ENCODE measurements around the gene PYGO2. TPM values are rescaled to one million over a fixed set of nuclear protein-coding genes. Genes with fewer than 3 reads are reported as not detected.
A peak's percentile ranks its signal among the peaks of the same experiment; 100 is the strongest.

PYGO2 gene
- total RNA-seq, 1 donor from 2014 or later: 19.2 TPM

DNA sequence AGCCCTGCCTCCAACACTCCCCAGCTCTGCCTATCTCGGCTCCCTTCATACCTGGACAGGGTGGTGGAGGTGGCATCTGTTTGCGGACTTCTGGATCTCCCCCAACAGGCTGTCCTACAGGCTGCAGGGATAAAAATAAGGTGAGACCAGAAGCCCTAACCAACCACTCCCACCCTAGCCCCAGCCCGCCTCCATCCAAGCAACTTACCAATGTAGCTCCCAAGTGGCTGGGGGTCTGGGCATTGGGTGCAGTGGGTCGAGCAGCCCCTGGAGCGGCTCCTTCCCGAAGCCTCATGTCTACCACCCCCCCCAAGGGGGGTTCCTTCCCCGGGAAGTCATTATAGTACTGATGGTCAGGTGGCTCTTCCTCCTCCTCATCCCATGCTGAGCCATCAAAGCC is 4.5 kb upstream of the PYGO2 start:
- DNase-seq (ENCODE audit: extremely low spot score in 2 of 2): no peak
- no peaks in the 10 kb centered on the region for H3K9me3 ChIP-seq
- no peak overlapping the region for H3K27ac ChIP-seq
- TF ChIP-seq POLR2AphosphoS5 (IDR thresholded peaks at IDR 0.05; ENCODE audit: insufficient read depth in 1 of 2, low read depth in 1 of 2): no peak
- TF ChIP-seq, protein P1, sequence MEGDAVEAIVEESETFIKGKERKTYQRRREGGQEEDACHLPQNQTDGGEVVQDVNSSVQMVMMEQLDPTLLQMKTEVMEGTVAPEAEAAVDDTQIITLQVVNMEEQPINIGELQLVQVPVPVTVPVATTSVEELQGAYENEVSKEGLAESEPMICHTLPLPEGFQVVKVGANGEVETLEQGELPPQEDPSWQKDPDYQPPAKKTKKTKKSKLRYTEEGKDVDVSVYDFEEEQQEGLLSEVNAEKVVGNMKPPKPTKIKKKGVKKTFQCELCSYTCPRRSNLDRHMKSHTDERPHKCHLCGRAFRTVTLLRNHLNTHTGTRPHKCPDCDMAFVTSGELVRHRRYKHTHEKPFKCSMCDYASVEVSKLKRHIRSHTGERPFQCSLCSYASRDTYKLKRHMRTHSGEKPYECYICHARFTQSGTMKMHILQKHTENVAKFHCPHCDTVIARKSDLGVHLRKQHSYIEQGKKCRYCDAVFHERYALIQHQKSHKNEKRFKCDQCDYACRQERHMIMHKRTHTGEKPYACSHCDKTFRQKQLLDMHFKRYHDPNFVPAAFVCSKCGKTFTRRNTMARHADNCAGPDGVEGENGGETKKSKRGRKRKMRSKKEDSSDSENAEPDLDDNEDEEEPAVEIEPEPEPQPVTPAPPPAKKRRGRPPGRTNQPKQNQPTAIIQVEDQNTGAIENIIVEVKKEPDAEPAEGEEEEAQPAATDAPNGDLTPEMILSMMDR (IDR thresholded peaks at IDR 0.05): no peak
- TF ChIP-seq POLR2A (IDR thresholded peaks at IDR 0.05): no peak
- H3K27me3 ChIP-seq: no peaks in the 10 kb centered on the region
- intact Hi-C loops (cut with DNase I): loop anchor here (5.0 to 10.0 kb wide), 2 partner anchors 36 to 99 kb away; partner anchors contain the start of genes EFNA4 and ZBTB7B
- H3K4me3 ChIP-seq: no peak overlapping the region
- H3K36me3 ChIP-seq: peaks cover 0 to 37% of the 10 kb centered on the region in 2 donors
- H3K4me1 ChIP-seq: peaks cover 53% of the 10 kb centered on the region

DNA sequence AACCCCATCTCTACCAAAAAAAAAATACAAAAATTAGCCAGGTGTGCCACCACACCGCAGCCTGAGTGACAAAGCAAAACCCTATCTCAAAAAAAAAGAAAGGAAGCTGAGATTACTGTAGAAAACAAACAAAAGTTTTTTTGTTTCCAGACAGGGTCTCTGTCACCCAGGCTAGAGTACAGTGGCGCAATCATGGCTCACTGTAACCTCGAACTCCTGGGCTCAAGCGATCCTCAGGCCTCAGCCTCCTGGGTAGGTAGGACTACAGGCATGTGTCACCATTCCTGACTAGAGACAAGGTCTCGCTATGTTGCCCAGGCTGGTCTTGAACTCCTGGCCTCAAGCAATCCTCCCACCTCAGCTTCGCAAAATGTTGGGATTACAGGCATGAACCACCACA is 2.8 kb upstream of the PYGO2 start:
- intact Hi-C loops (cut with DNase I): loop anchor here (5.0 to 10.0 kb wide), 2 partner anchors 53 to 100 kb away; partner anchors contain the start of gene EFNA4
- Histone ChIP-seq H3K27ac (no peak overlapping the region), H3K27me3 (no peaks in the 10 kb centered on the region), H3K9me3 (no peaks in the 10 kb centered on the region), H3K4me3 (no peak overlapping the region), H3K36me3 (peaks cover 0 to 37% of the 10 kb centered on the region in 2 donors), H3K4me1 (peaks cover 51% of the 10 kb centered on the region)
- TF ChIP-seq, protein P1 (IDR thresholded peaks at IDR 0.05): no peak
- TF ChIP-seq POLR2AphosphoS5 (IDR thresholded peaks at IDR 0.05; ENCODE audit: insufficient read depth in 1 of 2, low read depth in 1 of 2) (no peak), POLR2A (IDR thresholded peaks at IDR 0.05) (no peak)
- DNase-seq (ENCODE audit: extremely low spot score in 2 of 2): no peak

DNA sequence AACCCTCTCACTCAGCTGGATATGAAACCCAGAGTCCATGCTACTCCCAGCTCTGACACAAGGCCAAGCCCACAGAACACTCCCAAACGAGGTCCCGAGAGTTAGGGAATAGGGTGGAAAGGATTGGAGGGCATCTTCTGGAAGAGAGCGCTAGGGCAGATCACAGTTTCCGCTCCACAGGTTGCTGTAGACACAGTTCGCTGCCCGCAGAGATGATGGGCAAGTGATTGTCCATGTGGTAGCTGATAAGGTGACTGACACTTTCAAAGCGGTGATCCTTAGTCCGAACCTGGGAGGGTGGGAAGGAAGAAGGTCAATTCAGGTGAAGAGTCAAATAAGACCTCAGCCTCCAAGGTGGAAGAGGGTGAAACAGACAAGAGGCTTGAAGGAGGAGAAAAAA is 2.1 kb upstream of the PYGO2 start:
- H3K27ac ChIP-seq: no peak overlapping the region
- no peak overlapping the region for H3K4me3 ChIP-seq
- no peaks in the 10 kb centered on the region for H3K9me3 ChIP-seq
- peaks cover 44% of the 10 kb centered on the region for H3K4me1 ChIP-seq
- intact Hi-C loops (cut with DNase I): loop anchor here (5.0 to 10.0 kb wide), 2 partner anchors 54 to 101 kb away; partner anchors contain the start of gene EFNA4
- no peaks in the 10 kb centered on the region for H3K27me3 ChIP-seq
- no peak for DNase-seq (ENCODE audit: extremely low spot score in 2 of 2)
- no peak for TF ChIP-seq POLR2AphosphoS5 (IDR thresholded peaks at IDR 0.05; ENCODE audit: insufficient read depth in 1 of 2, low read depth in 1 of 2)
- TF ChIP-seq, protein P1 (IDR thresholded peaks at IDR 0.05): no peak
- no peak for TF ChIP-seq POLR2A (IDR thresholded peaks at IDR 0.05)
- H3K36me3 ChIP-seq: peaks cover 0 to 41% of the 10 kb centered on the region in 2 donors

DNA sequence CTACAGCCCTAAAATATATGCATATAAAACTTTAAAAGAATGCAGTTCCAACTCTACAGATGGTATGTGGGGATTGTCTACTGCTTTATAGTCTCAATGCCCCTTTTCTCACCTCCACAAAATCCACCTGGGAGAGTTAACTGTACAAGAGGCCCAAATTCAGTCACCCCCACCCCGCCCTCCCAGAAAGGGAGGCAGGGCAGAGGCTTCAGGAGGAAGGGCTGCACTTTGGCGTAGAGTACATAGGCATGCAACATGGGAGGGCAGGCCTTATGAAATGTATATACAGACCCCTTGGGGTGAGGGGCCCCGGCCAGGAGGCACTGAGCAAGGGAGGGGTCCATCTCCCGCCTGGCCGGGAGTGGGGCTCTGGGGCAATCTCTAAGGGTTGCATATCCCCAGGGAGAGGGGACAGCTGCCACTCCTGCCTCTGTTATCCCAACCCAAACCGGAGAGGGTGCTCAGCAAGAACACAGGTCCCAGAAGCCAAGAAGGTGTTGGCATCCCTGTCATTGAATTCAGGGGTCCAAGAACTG is 1.3 kb upstream of the PYGO2 start:
- Histone ChIP-seq H3K9me3 (no peaks in the 10 kb centered on the region), H3K27ac (peak overlapping the region; percentile 97), H3K4me1 (peaks cover 42% of the 10 kb centered on the region), H3K27me3 (no peaks in the 10 kb centered on the region), H3K4me3 (peak overlapping the region in 1 of 2 donors; percentile 91), H3K36me3 (peaks cover 0 to 45% of the 10 kb centered on the region in 2 donors)
- TF ChIP-seq, protein P1 (IDR thresholded peaks at IDR 0.05): no peak
- TF ChIP-seq POLR2A (IDR thresholded peaks at IDR 0.05): no peak
- TF ChIP-seq POLR2AphosphoS5 (IDR thresholded peaks at IDR 0.05; ENCODE audit: insufficient read depth in 1 of 2, low read depth in 1 of 2): no peak
- intact Hi-C loops (cut with DNase I): loop anchor here (5.0 to 10.0 kb wide), 2 partner anchors 54 to 102 kb away; partner anchors contain the start of gene EFNA4
- no peak for DNase-seq (ENCODE audit: extremely low spot score in 2 of 2)

DNA sequence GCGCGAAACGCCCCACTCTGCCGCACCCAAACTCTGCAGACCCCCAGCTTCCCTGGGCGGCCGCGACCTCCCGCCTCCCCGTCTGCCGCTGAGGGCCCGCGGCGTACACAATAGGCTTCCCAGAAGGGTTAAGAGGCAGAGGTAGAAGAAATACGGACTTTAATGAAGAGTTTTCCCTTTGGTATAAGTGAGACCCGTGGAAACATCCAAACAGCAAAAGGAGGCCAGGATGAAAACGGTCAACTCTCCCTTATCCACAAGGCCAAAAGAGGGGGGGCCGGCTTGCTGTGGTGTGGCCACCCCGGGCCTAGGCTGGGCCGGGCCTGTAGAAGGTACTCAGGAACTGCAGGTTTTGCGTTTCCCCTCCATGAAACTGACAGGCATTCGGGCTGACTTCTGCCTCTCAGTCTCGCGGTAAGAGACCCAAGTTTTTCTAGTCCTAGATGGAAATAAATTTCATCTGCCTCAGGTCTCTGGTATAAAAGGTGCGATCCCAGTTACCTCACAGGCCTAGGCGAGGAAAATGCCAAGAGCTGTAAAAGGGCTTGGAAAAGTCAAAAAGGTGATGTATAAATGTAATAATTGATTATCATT is 671 bp upstream of the PYGO2 start:
- Histone ChIP-seq H3K36me3 (peaks cover 0 to 45% of the 10 kb centered on the region in 2 donors), H3K9me3 (no peaks in the 10 kb centered on the region), H3K4me1 (peaks cover 40% of the 10 kb centered on the region), H3K4me3 (peak overlapping the region; percentile 73 to 91), H3K27ac (peak overlapping the region; percentile 97), H3K27me3 (no peaks in the 10 kb centered on the region)
- TF ChIP-seq, protein P1 (IDR thresholded peaks at IDR 0.05): no peak
- TF ChIP-seq POLR2A (IDR thresholded peaks at IDR 0.05) (no peak), POLR2AphosphoS5 (IDR thresholded peaks at IDR 0.05; ENCODE audit: insufficient read depth in 1 of 2, low read depth in 1 of 2) (no peak)
- intact Hi-C loops (cut with DNase I): loop anchor here (5.0 to 10.0 kb wide), 2 partner anchors 55 to 103 kb away; partner anchors contain the start of gene EFNA4
- DNase-seq (ENCODE audit: extremely low spot score in 2 of 2): no peak
